Hippocampal formation (tissue), 2 donors: ENCODE results near the gene ZNF483.
"Not testable (repeated sequence)": the region's sequence is repeated elsewhere in the genome, so short reads cannot be mapped to it uniquely, and the experiment has no call there.

Experiments used
- DNase-seq, 2 donors: peaks; one replicate each; lab custom pipeline; 2025; lab: John Stamatoyannopoulos, UW

ZNF483 gene

DNA sequence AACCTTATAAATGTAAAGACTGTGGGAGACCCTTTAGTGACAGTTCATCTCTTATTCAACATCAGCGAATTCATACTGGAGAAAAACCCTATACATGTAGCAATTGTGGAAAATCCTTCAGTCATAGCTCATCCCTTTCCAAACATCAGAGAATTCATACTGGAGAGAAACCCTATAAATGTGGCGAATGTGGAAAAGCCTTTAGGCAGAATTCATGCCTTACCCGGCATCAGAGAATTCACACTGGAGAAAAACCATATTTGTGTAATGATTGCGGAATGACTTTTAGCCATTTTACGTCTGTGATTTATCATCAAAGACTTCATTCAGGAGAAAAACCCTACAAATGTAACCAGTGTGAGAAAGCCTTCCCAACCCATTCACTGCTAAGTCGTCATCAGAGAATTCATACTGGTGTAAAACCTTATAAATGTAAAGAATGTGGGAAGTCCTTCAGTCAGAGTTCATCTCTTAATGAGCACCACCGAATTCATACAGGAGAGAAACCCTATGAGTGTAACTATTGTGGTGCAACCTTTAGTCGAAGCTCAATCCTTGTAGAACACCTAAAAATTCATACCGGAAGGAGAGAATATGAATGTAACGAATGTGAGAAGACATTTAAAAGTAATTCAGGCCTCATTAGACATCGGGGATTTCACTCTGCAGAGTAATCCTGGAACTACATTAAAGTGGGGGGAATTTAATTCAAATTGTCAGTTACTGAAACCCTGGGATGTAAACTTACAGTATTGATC, 17.7 kb downstream of the ZNF483 start:
- DNase-seq, result no peak

DNA sequence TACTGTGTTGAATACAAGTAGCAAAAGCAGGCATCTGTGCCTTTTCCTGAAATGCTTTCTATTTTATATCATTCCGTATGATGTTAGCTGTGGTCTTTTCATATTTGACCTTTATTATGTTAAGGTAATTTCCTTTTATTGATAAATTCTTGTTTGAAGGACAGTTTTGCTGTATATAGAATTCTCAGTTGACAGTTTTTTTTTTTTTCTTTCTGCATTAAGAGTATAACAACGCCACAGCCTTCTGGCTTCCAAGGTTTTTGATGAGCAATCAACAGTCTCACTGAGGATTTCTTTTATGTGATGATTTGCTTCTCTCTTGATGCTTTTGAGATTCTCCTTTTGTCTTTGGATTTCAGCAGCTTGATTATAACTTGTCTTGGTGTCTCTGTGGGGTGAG, 23.6 kb downstream of the ZNF483 start:
- DNase-seq, result no peak

DNA sequence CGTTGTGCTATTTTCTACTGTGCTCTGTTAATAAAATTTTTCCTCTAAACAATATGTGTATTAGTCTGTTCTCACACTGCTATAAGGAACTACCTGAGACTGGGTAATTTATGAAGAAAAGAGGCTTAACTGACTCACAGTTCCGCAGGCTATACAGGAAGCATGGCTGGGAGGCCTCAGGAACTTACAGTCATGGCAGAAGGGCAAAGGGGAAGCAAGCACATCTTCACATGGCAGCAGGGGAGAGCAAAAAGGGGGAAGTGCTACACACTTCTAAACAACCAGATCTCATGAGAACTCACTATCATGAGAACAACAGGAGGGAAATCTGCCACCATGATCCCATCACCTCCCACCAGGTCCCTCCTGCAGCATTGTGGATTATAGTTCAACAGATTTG, 30.4 kb downstream of the ZNF483 start:
- DNase-seq, result not testable (repeated sequence)

DNA sequence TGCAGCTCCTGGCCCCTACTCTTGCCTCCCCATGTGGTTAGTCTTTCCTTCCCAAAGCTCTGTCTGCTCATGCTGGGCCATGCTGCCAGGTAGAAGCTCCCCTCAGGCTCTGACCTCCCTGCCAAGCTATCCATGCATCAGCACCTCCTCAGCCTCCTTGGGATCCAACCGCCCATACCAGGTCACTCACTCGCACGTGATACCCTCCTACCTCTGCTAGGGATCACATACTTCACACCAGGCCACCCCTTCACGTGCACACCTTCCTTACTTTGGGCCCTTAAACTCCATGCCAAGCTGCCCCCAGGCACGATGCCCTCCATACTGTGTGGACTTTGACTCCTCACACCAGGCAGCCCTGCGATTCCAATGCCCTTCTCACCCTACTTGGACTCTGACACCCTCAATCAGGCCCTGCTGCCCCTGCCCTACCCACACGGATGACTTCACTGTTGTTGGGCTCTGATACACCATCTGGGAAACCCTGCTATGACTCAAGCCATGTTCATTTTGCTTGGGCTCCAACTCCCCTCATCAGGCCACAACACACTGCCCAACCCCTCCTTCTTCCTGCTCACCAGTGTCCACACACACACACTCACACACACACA, 34.1 kb downstream of the ZNF483 start:
- DNase-seq, result no peak

DNA sequence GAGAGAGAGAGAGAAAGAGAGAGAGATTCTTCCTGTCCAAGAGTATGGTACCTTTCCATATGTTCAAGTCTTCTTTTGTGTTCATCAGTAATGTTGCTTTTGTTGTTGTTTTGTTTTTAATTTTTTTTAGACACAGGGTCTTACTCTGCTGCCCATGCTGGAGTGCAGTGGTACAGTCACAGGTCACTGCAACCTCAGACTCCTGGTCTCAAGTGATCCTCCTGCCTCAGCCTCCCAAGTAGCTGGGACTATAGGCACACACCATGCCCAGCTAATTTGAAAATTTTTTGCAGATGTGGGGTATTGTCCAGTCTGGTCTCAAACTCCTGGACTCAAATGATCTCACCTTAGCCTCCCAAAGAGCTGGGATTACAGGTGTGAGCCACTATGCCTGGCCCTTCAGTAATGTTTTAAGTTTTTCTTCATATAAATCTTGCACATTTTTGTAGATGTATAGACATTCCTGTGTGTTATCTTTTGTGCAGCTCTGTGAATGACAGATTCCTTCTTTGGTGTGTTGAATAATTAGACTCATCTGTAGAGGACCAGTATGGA, 36.3 kb downstream of the ZNF483 start:
- no peak for DNase-seq

GRCh38 chr9:111566234-111566633, 41.3 kb downstream of the ZNF483 start:
- no peak for DNase-seq

DNA sequence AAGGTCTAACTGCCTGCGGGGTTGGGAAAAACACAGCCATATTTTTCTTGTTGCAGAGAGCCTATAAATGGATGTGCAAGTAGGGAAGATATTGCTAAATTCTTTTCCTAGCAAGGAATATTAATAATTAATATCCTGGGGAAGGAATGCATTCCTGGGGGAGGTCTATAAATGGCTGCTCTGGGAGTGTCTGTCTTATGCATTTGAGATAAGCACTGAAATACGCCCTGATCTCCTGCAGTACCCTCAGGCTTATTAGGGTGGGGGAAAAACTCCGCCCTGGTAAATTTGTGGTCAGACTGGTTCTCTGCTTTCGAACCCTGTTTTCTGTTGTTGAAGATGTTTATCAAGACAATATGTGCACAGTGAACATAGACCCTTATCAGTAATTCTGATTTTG, 43.1 kb downstream of the ZNF483 start:
- not testable (repeated sequence) for DNase-seq

GRCh38 chr9:111572950-111573604, 48.1 kb downstream of the ZNF483 start:
- no peak for DNase-seq

GRCh38 chr9:111582888-111583287, 57.9 kb downstream of the ZNF483 start:
- no peak for DNase-seq

GRCh38 chr9:111586378-111586777, 61.4 kb downstream of the ZNF483 start:
- no peak for DNase-seq

DNA sequence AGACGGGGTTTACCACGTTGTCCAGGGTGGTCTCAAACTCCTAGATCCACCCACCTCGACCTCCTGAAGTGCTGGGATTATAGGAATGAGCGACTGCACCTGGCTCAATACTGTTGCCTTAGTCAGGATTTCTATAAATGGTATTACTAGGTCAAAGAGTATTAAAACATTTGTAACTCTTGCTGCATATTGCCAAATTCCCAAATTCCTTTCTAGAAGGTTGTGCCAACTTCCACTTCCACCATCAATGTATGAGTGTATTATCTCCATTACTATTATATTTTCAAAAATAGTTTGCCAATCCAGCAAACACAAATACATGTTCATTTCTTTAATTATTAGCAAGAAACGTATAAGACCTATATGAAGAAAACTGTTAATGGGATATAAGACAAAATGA, 63.9 kb downstream of the ZNF483 start:
- no peak for DNase-seq

GRCh38 chr9:111597852-111598732, 73.1 kb downstream of the ZNF483 start:
- DNase-seq, result peak; percentile 12 to 57

- DNase-seq, result no peak
These were observed 73.7 kb downstream of the ZNF483 start for GRCh38 chr9:111598733-111599091.

DNA sequence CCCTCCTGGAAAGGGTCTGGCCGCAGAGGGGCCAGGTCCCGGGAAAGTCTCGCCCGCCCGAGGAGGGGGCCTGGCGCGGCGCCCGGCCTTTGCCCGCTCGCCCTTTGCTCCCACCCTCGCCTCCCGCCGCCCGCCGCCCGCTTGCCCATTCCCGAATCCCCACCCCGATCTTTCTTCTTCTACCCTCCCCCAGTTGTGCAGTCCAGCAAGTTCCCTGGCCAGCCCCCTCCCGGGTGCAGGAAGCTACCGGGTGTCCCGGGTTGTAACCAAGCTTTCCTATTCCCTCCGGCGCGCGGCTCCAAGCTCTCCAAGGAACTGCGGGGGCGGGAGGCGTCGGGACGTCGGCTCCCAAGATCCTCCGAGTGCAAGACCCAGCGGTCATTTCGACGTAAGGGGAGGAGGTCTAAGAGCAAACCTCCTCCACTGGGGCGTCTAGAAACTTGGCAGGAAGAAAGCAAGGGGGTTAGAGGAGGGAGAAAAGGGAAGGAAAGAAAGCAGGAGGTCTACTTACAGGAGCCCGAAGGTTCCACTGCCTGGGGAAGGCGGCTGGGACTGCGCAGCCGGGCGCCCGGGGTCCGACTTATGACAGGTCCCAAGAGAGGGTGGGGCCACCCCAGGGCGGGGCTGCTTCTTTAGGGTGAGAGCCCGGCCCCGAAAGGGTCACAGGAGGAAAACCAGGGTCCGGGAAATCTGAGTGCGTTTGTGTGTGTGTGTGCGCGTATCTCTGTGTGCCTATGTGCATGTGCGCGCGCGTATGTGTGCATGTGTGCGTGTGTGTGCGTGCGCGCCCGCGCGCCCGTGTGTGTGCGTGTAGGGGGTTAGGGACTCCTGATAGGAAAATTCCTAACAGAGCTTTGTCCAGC, 74.3 kb downstream of the ZNF483 start, which contains the start of gene PTGR1:
Gene PTGR1 (minus strand): TSS at position 556 of the 863 bp plus-strand sequence. CDS start 2,225 bp downstream, outside the sequence.
- peak in 1 of 2 donors; percentile 54 for DNase-seq

DNA sequence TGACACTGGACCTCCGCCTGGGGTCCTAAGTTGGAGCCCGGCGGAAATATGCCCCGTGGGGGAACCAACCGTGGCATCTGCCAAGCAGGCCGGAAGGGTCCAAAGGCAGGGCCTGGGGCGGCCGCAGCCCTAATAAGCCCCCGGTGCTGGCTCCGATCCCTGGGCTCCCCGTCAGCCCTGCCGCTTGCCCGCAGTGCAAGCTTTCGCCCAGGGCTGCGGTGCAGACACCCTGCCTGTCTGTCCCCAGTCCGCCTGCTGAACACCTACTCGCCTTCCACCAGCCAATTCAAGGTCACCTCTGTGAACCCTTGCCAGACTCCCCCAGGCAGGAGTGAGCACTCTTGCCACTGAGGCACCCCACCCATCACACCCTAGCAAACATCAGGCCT, 75.0 kb downstream of the ZNF483 start:
- DNase-seq, result no peak

GRCh38 chr9:111601237-111602018, 76.4 kb downstream of the ZNF483 start:
- DNase-seq, result no peak

GRCh38 chr9:111603041-111603440, 78.1 kb downstream of the ZNF483 start:
- DNase-seq, result no peak

DNA sequence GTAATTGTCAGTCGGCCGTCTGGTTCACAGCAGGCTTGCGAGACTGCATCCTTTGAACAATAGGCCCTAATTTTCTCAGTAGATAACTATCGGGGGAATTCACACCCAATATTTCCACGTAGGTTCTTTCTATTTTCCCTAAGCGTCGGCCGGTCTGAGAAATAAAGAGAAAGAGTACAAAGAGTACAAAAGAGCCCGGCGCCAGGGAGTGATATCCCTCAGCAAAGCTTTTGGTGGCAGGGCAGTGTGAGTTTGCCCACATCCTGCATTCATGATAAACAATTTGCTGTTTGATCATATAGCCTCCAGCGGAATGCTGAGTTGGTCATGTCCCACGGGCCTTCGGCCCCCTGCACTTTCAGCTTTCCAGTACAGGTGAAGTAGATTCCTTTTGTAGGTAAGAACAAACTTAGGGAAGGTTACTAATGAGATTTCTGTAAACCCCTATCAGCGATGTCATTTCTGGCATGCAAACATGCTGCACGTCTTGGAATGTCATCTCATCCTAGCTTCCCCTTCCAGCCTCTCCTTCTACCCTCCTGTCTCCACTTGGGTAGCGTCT, 79.2 kb downstream of the ZNF483 start:
- DNase-seq, result no peak

GRCh38 chr9:111605041-111605559, 80.1 kb downstream of the ZNF483 start:
- no peak for DNase-seq
